HEK293 (cell line): ENCODE measurements around the gene EMC6.

Experiments
- GLI2 ChIP-seq: fragments of 450-650 bp; formaldehyde crosslinking; IDR thresholded peaks from 2 replicates; pipeline ENCODE4; 2017; ENCODE audit warnings: missing biosample characterization, missing genetic modification characterization, low read depth, borderline replicate concordance
- ZBTB17 ChIP-seq: fragments of 450-650 bp; formaldehyde crosslinking; IDR thresholded peaks from 2 replicates; pipeline ENCODE4 v1.5.1; 2016; ENCODE audit warnings: missing biosample characterization, missing genetic modification characterization
- ZFP3 ChIP-seq: fragments of 450-650 bp; formaldehyde crosslinking; IDR thresholded peaks from 2 replicates; pipeline ENCODE4 v1.5.1; 2016; ENCODE audit warnings: low read depth, missing biosample characterization, missing genetic modification characterization
- ZNF223 ChIP-seq: fragments of 450-650 bp; formaldehyde crosslinking; IDR thresholded peaks from 2 replicates; pipeline ENCODE4 v1.5.1; 2016; ENCODE audit warnings: missing biosample characterization, missing genetic modification characterization
- ZNF324 ChIP-seq: fragments of 450-650 bp; formaldehyde crosslinking; IDR thresholded peaks from 2 replicates; pipeline ENCODE4 v1.5.1; 2016; ENCODE audit warnings: missing biosample characterization, missing genetic modification characterization
- TF ChIP-seq, protein P1 (sequence below): fragments of 450-650 bp; formaldehyde crosslinking; IDR thresholded peaks from 2 replicates; pipeline ENCODE4 v1.5.1; 2016; ENCODE audit warnings: missing biosample characterization, missing genetic modification characterization
- TF ChIP-seq, protein P2 (sequence below): fragments of 450-650 bp; formaldehyde crosslinking; IDR thresholded peaks from 2 replicates; pipeline ENCODE4 v1.5.1; 2016; ENCODE audit warnings: missing biosample characterization, missing genetic modification characterization
- TF ChIP-seq, protein P3 (sequence below): fragments of 450-650 bp; formaldehyde crosslinking; IDR thresholded peaks from 2 replicates; pipeline ENCODE4 v1.5.1; 2016; ENCODE audit warnings: missing biosample characterization, missing genetic modification characterization, low read depth
- TF ChIP-seq, protein P4 (sequence below): fragments of 450-650 bp; formaldehyde crosslinking; IDR thresholded peaks from 2 replicates; pipeline ENCODE4 v1.5.1; 2016; ENCODE audit warnings: missing biosample characterization, missing genetic modification characterization
- TF ChIP-seq, protein P5 (sequence below): fragments of 450-650 bp; formaldehyde crosslinking; IDR thresholded peaks from 2 replicates; pipeline ENCODE4 v1.5.1; 2016; ENCODE audit warnings: missing biosample characterization, missing genetic modification characterization

DNA sequence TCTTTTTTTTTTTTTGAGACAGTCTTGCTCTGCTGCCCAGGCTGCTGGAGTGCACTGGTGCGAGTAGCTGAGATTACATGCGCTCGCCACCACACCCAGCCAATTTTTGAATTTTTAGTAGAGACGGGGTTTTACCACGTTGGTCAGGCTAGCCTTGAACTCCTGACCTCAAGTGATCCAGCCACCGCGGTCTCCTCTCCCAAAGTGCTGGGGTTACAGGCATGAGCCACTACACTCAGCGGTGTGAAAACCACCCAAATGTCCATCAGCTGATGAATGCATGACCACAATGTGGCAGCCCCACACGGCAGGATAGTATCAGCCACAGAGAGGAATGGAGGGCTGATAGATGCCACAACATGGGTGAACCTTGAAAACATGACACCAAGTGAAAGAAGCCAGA, 25.2 kb downstream of the EMC6 start:
- TF ChIP-seq GLI2 (tag by site-specific recombination), result no peak
- no peak for TF ChIP-seq ZBTB17 (tag by site-specific recombination)
- TF ChIP-seq, protein P1, sequence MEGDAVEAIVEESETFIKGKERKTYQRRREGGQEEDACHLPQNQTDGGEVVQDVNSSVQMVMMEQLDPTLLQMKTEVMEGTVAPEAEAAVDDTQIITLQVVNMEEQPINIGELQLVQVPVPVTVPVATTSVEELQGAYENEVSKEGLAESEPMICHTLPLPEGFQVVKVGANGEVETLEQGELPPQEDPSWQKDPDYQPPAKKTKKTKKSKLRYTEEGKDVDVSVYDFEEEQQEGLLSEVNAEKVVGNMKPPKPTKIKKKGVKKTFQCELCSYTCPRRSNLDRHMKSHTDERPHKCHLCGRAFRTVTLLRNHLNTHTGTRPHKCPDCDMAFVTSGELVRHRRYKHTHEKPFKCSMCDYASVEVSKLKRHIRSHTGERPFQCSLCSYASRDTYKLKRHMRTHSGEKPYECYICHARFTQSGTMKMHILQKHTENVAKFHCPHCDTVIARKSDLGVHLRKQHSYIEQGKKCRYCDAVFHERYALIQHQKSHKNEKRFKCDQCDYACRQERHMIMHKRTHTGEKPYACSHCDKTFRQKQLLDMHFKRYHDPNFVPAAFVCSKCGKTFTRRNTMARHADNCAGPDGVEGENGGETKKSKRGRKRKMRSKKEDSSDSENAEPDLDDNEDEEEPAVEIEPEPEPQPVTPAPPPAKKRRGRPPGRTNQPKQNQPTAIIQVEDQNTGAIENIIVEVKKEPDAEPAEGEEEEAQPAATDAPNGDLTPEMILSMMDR, result no peak
- TF ChIP-seq, protein P2, sequence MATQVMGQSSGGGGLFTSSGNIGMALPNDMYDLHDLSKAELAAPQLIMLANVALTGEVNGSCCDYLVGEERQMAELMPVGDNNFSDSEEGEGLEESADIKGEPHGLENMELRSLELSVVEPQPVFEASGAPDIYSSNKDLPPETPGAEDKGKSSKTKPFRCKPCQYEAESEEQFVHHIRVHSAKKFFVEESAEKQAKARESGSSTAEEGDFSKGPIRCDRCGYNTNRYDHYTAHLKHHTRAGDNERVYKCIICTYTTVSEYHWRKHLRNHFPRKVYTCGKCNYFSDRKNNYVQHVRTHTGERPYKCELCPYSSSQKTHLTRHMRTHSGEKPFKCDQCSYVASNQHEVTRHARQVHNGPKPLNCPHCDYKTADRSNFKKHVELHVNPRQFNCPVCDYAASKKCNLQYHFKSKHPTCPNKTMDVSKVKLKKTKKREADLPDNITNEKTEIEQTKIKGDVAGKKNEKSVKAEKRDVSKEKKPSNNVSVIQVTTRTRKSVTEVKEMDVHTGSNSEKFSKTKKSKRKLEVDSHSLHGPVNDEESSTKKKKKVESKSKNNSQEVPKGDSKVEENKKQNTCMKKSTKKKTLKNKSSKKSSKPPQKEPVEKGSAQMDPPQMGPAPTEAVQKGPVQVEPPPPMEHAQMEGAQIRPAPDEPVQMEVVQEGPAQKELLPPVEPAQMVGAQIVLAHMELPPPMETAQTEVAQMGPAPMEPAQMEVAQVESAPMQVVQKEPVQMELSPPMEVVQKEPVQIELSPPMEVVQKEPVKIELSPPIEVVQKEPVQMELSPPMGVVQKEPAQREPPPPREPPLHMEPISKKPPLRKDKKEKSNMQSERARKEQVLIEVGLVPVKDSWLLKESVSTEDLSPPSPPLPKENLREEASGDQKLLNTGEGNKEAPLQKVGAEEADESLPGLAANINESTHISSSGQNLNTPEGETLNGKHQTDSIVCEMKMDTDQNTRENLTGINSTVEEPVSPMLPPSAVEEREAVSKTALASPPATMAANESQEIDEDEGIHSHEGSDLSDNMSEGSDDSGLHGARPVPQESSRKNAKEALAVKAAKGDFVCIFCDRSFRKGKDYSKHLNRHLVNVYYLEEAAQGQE, result no peak
- no peak for TF ChIP-seq ZFP3
- no peak for TF ChIP-seq ZNF223 (tag by site-specific recombination)
- TF ChIP-seq, protein P3, sequence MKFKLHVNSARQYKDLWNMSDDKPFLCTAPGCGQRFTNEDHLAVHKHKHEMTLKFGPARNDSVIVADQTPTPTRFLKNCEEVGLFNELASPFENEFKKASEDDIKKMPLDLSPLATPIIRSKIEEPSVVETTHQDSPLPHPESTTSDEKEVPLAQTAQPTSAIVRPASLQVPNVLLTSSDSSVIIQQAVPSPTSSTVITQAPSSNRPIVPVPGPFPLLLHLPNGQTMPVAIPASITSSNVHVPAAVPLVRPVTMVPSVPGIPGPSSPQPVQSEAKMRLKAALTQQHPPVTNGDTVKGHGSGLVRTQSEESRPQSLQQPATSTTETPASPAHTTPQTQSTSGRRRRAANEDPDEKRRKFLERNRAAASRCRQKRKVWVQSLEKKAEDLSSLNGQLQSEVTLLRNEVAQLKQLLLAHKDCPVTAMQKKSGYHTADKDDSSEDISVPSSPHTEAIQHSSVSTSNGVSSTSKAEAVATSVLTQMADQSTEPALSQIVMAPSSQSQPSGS (tag by site-specific recombination), result no peak
- TF ChIP-seq, protein P4, sequence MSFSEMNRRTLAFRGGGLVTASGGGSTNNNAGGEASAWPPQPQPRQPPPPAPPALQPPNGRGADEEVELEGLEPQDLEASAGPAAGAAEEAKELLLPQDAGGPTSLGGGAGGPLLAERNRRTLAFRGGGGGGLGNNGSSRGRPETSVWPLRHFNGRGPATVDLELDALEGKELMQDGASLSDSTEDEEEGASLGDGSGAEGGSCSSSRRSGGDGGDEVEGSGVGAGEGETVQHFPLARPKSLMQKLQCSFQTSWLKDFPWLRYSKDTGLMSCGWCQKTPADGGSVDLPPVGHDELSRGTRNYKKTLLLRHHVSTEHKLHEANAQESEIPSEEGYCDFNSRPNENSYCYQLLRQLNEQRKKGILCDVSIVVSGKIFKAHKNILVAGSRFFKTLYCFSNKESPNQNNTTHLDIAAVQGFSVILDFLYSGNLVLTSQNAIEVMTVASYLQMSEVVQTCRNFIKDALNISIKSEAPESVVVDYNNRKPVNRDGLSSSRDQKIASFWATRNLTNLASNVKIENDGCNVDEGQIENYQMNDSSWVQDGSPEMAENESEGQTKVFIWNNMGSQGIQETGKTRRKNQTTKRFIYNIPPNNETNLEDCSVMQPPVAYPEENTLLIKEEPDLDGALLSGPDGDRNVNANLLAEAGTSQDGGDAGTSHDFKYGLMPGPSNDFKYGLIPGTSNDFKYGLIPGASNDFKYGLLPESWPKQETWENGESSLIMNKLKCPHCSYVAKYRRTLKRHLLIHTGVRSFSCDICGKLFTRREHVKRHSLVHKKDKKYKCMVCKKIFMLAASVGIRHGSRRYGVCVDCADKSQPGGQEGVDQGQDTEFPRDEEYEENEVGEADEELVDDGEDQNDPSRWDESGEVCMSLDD, result no peak
- TF ChIP-seq ZNF324 (tag by site-specific recombination), result no peak
- TF ChIP-seq, protein P5, sequence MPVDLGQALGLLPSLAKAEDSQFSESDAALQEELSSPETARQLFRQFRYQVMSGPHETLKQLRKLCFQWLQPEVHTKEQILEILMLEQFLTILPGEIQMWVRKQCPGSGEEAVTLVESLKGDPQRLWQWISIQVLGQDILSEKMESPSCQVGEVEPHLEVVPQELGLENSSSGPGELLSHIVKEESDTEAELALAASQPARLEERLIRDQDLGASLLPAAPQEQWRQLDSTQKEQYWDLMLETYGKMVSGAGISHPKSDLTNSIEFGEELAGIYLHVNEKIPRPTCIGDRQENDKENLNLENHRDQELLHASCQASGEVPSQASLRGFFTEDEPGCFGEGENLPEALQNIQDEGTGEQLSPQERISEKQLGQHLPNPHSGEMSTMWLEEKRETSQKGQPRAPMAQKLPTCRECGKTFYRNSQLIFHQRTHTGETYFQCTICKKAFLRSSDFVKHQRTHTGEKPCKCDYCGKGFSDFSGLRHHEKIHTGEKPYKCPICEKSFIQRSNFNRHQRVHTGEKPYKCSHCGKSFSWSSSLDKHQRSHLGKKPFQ (tag by site-specific recombination), result no peak
